ENCODE measurements around the gene ZNF829. TPM values are rescaled to one million over a fixed set of nuclear protein-coding genes. Genes with fewer than 3 reads are reported as not detected.

Gene ZNF829
- total RNA-seq, 1 experiment from 2014 or later: 5.0 TPM

- Histone ChIP-seq H3K9me3 (ENCODE audit: low read depth, low read length, poor library complexity, severe bottlenecking) (peaks cover 21% of the 10 kb centered on the region), H3K36me3 (ENCODE audit: insufficient read depth, low read length, poor library complexity, severe bottlenecking) (peaks cover 11% of the 10 kb centered on the region), H3K4me3 (ENCODE audit: low read depth, low read length, poor library complexity, severe bottlenecking) (no peak overlapping the region), H3K27ac (ENCODE audit: low read depth, low read length, poor library complexity, severe bottlenecking) (no peak overlapping the region), H3K4me1 (ENCODE audit: insufficient read depth, low read length, poor library complexity, severe bottlenecking) (no peaks in the 10 kb centered on the region), H3K27me3 (replicated peaks; ENCODE audit: insufficient read depth, low read depth, low read length, poor library complexity) (no peaks in the 10 kb centered on the region)
- TF ChIP-seq EZH2 (IDR thresholded peaks at IDR 0.05; ENCODE audit: borderline replicate concordance, low read depth, low read length, poor library complexity, severe bottlenecking): no peak
- TF ChIP-seq, protein P1, sequence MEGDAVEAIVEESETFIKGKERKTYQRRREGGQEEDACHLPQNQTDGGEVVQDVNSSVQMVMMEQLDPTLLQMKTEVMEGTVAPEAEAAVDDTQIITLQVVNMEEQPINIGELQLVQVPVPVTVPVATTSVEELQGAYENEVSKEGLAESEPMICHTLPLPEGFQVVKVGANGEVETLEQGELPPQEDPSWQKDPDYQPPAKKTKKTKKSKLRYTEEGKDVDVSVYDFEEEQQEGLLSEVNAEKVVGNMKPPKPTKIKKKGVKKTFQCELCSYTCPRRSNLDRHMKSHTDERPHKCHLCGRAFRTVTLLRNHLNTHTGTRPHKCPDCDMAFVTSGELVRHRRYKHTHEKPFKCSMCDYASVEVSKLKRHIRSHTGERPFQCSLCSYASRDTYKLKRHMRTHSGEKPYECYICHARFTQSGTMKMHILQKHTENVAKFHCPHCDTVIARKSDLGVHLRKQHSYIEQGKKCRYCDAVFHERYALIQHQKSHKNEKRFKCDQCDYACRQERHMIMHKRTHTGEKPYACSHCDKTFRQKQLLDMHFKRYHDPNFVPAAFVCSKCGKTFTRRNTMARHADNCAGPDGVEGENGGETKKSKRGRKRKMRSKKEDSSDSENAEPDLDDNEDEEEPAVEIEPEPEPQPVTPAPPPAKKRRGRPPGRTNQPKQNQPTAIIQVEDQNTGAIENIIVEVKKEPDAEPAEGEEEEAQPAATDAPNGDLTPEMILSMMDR (conservative IDR thresholded peaks at IDR 0.05; ENCODE audit: low read depth, low read length): no peak
- POLR2A ChIA-PET (ENCODE audit: low non-redundant PET): no interaction called here
- CTCF ChIA-PET: no interaction called here
- DNase-seq (ENCODE audit: low spot score): no peak
- BruUV-seq (replicated peaks): no TSS peak
- intact Hi-C loops (cut with micrococcal nuclease; ENCODE audit: unreplicated experiment): no loop called here
These were observed 2.0 kb upstream of the ZNF829 start for GRCh38 chr19:36918090-36918489.

DNA sequence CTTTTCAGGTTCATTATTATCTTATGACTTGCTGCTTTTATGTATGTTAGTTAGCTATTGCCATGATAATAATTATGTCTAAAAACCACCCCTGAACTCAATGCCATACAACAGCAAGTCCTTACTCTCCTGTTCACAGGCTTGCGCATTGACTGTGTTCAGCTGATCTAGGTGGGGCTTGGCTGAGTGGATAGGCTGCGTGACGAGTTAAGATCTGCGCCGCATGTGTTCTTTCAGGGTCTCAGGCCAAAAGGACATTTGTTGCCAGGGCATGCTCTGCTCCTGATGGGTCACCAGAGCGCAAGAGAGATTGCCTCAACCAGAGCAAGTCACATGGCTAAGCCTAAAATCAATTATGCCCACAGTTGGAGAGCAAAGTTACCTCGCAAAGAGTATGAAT lies 900 bp upstream of the ZNF829 start:
- intact Hi-C loops (cut with micrococcal nuclease; ENCODE audit: unreplicated experiment): no loop called here
- DNase-seq (ENCODE audit: low spot score): peak; percentile 9
- Histone ChIP-seq H3K27ac (ENCODE audit: low read depth, low read length, poor library complexity, severe bottlenecking) (no peak overlapping the region), H3K4me3 (ENCODE audit: low read depth, low read length, poor library complexity, severe bottlenecking) (peak overlapping the region; percentile 68), H3K4me1 (ENCODE audit: insufficient read depth, low read length, poor library complexity, severe bottlenecking) (no peaks in the 10 kb centered on the region), H3K36me3 (ENCODE audit: insufficient read depth, low read length, poor library complexity, severe bottlenecking) (peaks cover 11% of the 10 kb centered on the region), H3K27me3 (replicated peaks; ENCODE audit: insufficient read depth, low read depth, low read length, poor library complexity) (no peaks in the 10 kb centered on the region), H3K9me3 (ENCODE audit: low read depth, low read length, poor library complexity, severe bottlenecking) (peaks cover 27% of the 10 kb centered on the region)
- POLR2A ChIA-PET (ENCODE audit: low non-redundant PET): no interaction called here
- no TSS peak for BruUV-seq (replicated peaks)
- TF ChIP-seq EZH2 (IDR thresholded peaks at IDR 0.05; ENCODE audit: borderline replicate concordance, low read depth, low read length, poor library complexity, severe bottlenecking): no peak
- TF ChIP-seq, protein P1 (conservative IDR thresholded peaks at IDR 0.05; ENCODE audit: low read depth, low read length): no peak
- CTCF ChIA-PET: no interaction called here

GRCh38 chr19:36898422-36898821 lies 17.7 kb downstream of the ZNF829 start:
- Histone ChIP-seq H3K9me3 (ENCODE audit: low read depth, low read length, poor library complexity, severe bottlenecking) (peaks cover 67% of the 10 kb centered on the region), H3K36me3 (ENCODE audit: insufficient read depth, low read length, poor library complexity, severe bottlenecking) (peaks cover 12% of the 10 kb centered on the region)
- CTCF ChIA-PET: no interaction called here

More at GRCh38 chr19:36898422-36898821, 17.7 kb downstream of the ZNF829 start:
- no peak overlapping the region for H3K27ac ChIP-seq (ENCODE audit: low read depth, low read length, poor library complexity, severe bottlenecking)
- H3K27me3 ChIP-seq (replicated peaks; ENCODE audit: insufficient read depth, low read depth, low read length, poor library complexity): no peaks in the 10 kb centered on the region
- no peak for DNase-seq (ENCODE audit: low spot score)
- no peaks in the 10 kb centered on the region for H3K4me1 ChIP-seq (ENCODE audit: insufficient read depth, low read length, poor library complexity, severe bottlenecking)
- TF ChIP-seq, protein P1 (conservative IDR thresholded peaks at IDR 0.05; ENCODE audit: low read depth, low read length): no peak
- TF ChIP-seq EZH2 (IDR thresholded peaks at IDR 0.05; ENCODE audit: borderline replicate concordance, low read depth, low read length, poor library complexity, severe bottlenecking): no peak
- intact Hi-C loops (cut with micrococcal nuclease; ENCODE audit: unreplicated experiment): no loop called here
- H3K4me3 ChIP-seq (ENCODE audit: low read depth, low read length, poor library complexity, severe bottlenecking): no peak overlapping the region
- BruUV-seq (replicated peaks): no TSS peak
- POLR2A ChIA-PET (ENCODE audit: low non-redundant PET): no interaction called here

All from A673 (cell line).